Ovary (tissue), 3 donors: ENCODE data around the gene OPCML.

Source experiments
- EP300 ChIP-seq: sonication (generic); formaldehyde crosslinking; IDR thresholded peaks from one replicate; pipeline ENCODE4 v1.6.1; 2017; ENCODE audit warnings: antibody characterized with exemption
- POLR2A ChIP-seq: fragments of 450-650 bp; IDR thresholded peaks from one replicate; pipeline ENCODE4 v1.6.1; 2017; ENCODE audit warnings: antibody characterized with exemption, mild to moderate bottlenecking, moderate library complexity
- TF ChIP-seq, protein P1 (sequence below), 3 donors: fragments of 450-650 bp in 2 of 3; fragments of 200-600 bp in 1 of 3; IDR thresholded peaks; one replicate each; pipeline versions ENCODE4 v1.5.1 to v1.8.0; 2016 to 2022; ENCODE audit warnings: antibody characterized with exemption in 3 of 3, mild to moderate bottlenecking in 1 of 3
- donor health status: DM: no; HTN: no; CAD: no.

DNA sequence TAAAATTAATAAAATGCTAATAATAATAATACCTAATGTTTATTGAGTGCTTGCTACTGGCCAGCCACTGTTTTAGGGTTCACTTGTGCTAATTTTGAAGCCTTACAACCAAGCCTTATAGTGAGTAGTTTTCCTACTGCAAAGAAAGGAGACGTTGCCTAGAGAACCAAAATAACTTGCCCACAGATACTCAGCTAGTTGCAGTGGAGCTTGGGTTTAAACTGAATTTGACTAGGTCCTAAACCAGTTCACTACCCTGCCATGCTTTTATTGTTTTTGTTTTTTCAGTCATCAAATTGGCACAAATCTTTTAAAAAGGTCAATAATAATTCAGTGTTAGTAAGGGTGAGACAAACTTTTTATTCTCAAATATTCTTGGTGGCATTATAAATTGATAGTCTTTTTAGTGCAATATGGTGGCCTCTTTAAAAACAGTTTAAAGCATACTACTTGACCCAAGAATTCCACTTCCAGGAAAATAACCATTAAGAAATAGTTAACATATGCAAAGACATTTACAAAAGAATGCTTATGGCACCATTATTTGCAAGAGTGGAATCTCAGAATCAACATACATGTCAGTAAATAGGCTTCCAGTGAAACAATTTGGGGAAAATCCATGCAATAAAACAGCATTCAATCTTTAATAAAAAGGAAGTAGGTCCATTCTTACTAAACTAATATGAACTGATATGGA is 90.2 kb downstream of the OPCML start:
- TF ChIP-seq, protein P1, sequence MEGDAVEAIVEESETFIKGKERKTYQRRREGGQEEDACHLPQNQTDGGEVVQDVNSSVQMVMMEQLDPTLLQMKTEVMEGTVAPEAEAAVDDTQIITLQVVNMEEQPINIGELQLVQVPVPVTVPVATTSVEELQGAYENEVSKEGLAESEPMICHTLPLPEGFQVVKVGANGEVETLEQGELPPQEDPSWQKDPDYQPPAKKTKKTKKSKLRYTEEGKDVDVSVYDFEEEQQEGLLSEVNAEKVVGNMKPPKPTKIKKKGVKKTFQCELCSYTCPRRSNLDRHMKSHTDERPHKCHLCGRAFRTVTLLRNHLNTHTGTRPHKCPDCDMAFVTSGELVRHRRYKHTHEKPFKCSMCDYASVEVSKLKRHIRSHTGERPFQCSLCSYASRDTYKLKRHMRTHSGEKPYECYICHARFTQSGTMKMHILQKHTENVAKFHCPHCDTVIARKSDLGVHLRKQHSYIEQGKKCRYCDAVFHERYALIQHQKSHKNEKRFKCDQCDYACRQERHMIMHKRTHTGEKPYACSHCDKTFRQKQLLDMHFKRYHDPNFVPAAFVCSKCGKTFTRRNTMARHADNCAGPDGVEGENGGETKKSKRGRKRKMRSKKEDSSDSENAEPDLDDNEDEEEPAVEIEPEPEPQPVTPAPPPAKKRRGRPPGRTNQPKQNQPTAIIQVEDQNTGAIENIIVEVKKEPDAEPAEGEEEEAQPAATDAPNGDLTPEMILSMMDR (IDR thresholded peaks at IDR 0.05), result no peak
- TF ChIP-seq POLR2A (no peak), EP300 (no peak)
